EL (cell line): ENCODE results near the gene SLC44A3.
"Not testable (repeated sequence)": the region's sequence is repeated elsewhere in the genome, so short reads cannot be mapped to it uniquely, and the experiment has no call there.

Experiments used
- DNase-seq: peaks from one replicate; pipeline ENCODE4 v3.0.0-alpha.2; 2016

SLC44A3 gene

GRCh38 chr1:94940738-94941137 is 120.6 kb downstream of the SLC44A3 start:
- DNase-seq, result no peak

GRCh38 chr1:94941480-94941879 is 121.3 kb downstream of the SLC44A3 start:
- not testable (repeated sequence) for DNase-seq

- DNase-seq, result no peak
Observed at GRCh38 chr1:94942171-94943128, 122.3 kb downstream of the SLC44A3 start.
